H1 (cell line): ENCODE measurements around the gene CDK10. TPM values are rescaled to one million over a fixed set of nuclear protein-coding genes. Genes with fewer than 3 reads are reported as not detected.
A peak's percentile ranks its signal among the peaks of the same experiment; 100 is the strongest.

Experiments
- CTCF ChIA-PET: fragments of 300-600 bp; sonication (Branson Sonifier 250); formaldehyde crosslinking; loops from one replicate; lab custom pipeline; 2021; ENCODE audit not compliant: partially characterized antibody; lab: Charles Lee
- POLR2A ChIA-PET: fragments of 300-600 bp; sonication (Branson Sonifier 250); formaldehyde crosslinking; loops from one replicate; lab custom pipeline; 2021; ENCODE audit warnings: inconsistent platforms; ENCODE audit not compliant: partially characterized antibody; lab: Charles Lee
- DNase-seq, 2 experiments: peaks; one replicate each; pipeline versions ENCODE4 v3.0.0 to v3.0.0-alpha.2; 2010 to 2022; ENCODE audit warnings: low spot score in 2 of 2, low read depth in 1 of 2, mixed read lengths in 1 of 2
- FAIRE-seq: peaks from 2 replicates; lab custom pipeline; 2011; peaks lifted over from hg19 to GRCh38; lab: Jason Lieb, UNC
- H2AFZ ChIP-seq: 2 replicates; pipeline ENCODE4 v1.8.1; 2012; ENCODE audit warnings: low read length, inconsistent platforms
- H2AK5ac ChIP-seq: 2 replicates; pipeline ENCODE4 v1.6.1; 2013; ENCODE audit warnings: low read depth, low read length
- H2BK120ac ChIP-seq: replicated peaks from 2 replicates; pipeline ENCODE3; 2013; ENCODE audit warnings: low read depth, low read length, inconsistent platforms
- H2BK12ac ChIP-seq: 2 replicates; pipeline ENCODE4 v1.6.1; 2013; ENCODE audit warnings: low read depth, low read length
- H2BK15ac ChIP-seq: 2 replicates; pipeline ENCODE4 v1.6.1; 2013; ENCODE audit warnings: low read length
- H2BK20ac ChIP-seq: 2 replicates; pipeline ENCODE4 v1.6.1; 2013; ENCODE audit warnings: low read length
- H2BK5ac ChIP-seq: 2 replicates; pipeline ENCODE4 v1.6.1; 2013; ENCODE audit warnings: low read depth, low read length
- H3K14ac ChIP-seq: 2 replicates; pipeline ENCODE4 v1.6.1; 2013; ENCODE audit warnings: inconsistent platforms; ENCODE audit not compliant: insufficient read length
- H3K18ac ChIP-seq: 2 replicates; pipeline ENCODE4 v1.6.1; 2013; ENCODE audit warnings: low read length; ENCODE audit errors: extremely low read depth
- H3K23ac ChIP-seq: 2 replicates; pipeline ENCODE4 v1.6.1; 2013; ENCODE audit warnings: inconsistent platforms; ENCODE audit not compliant: insufficient read length
- H3K23me2 ChIP-seq: 2 replicates; pipeline ENCODE4 v1.6.1; 2013; ENCODE audit warnings: low read depth, low read length
- H3K27ac ChIP-seq: 2 replicates; pipeline ENCODE4 v1.6.1; 2011; ENCODE audit warnings: low read depth, low read length, inconsistent platforms
- H3K27me3 ChIP-seq, 4 experiments: replicated peaks in 1 of 4; 1 replicate in 1 of 4; 2 replicates in 3 of 4; pipeline versions ENCODE4 v1.6.1 to v1.8.1; 2011 to 2013; ENCODE audit warnings: low read length in 3 of 4, mild to moderate bottlenecking in 3 of 4, inconsistent platforms in 2 of 4, mixed read lengths in 2 of 4, moderate library complexity in 1 of 4; ENCODE audit not compliant: control insufficient read depth in 3 of 4, insufficient read depth in 3 of 4; ENCODE audit errors: extremely low read depth in 1 of 4
- H3K36me3 ChIP-seq, 4 experiments: 2 replicates each; pipeline versions ENCODE4 v1.6.1 to v1.8.1; 2011 to 2013; ENCODE audit warnings: mild to moderate bottlenecking in 4 of 4, low read length in 3 of 4, moderate library complexity in 2 of 4, control low read depth in 1 of 4, inconsistent platforms in 1 of 4; ENCODE audit not compliant: insufficient read depth in 4 of 4, control insufficient read depth in 2 of 4
- H3K4ac ChIP-seq: replicated peaks from 2 replicates; pipeline ENCODE3; 2013; ENCODE audit warnings: low read length, low read depth, mixed read lengths, inconsistent platforms; ENCODE audit not compliant: insufficient read length
- H3K4me1 ChIP-seq, 4 experiments: replicated peaks in 1 of 4; 1 replicate in 1 of 4; 2 replicates in 3 of 4; pipeline versions ENCODE4 v1.6.1 to v1.8.1; 2011 to 2013; ENCODE audit warnings: low read length in 3 of 4, inconsistent platforms in 2 of 4, mixed read lengths in 1 of 4; ENCODE audit not compliant: insufficient read depth in 4 of 4, control insufficient read depth in 3 of 4
- H3K4me2 ChIP-seq, 2 experiments: 2 replicates each; pipeline versions ENCODE4 v1.6.1 to v1.8.1; 2011 to 2013; ENCODE audit warnings: low read depth in 2 of 2, low read length in 2 of 2, control low read depth in 1 of 2, inconsistent platforms in 1 of 2, mild to moderate bottlenecking in 1 of 2; ENCODE audit not compliant: insufficient read depth in 1 of 2
- H3K4me3 ChIP-seq, 4 experiments: fragments of 200-600, 300-600 bp in 1 of 4; sonication (generic), shearing (Covaris generic), sonication (Bioruptor Twin) in 1 of 4; 2 replicates each; pipeline versions ENCODE4 v1.5.1 to v1.8.1; 2011 to 2016; ENCODE audit warnings: low read length in 4 of 4, low read depth in 3 of 4, control low read depth in 2 of 4, inconsistent platforms in 2 of 4, mild to moderate bottlenecking in 2 of 4, mixed read lengths in 1 of 4, moderate library complexity in 1 of 4; ENCODE audit not compliant: insufficient read depth in 2 of 4; ENCODE audit errors: extremely low read depth in 1 of 4
- H3K56ac ChIP-seq: replicated peaks from 2 replicates; pipeline ENCODE3; 2013; ENCODE audit warnings: low read depth, mild to moderate bottlenecking, mixed read lengths, low read length, inconsistent platforms; ENCODE audit not compliant: insufficient read length
- H3K79me1 ChIP-seq: 2 replicates; pipeline ENCODE4 v1.6.1; 2013; ENCODE audit warnings: low read depth, low read length, control low read depth
- H3K79me2 ChIP-seq, 2 experiments: 2 replicates each; pipeline versions ENCODE4 v1.6.1 to v1.8.1; 2012 to 2013; ENCODE audit warnings: low read length in 2 of 2, mild to moderate bottlenecking in 2 of 2, inconsistent platforms in 1 of 2; ENCODE audit not compliant: insufficient read depth in 2 of 2, control insufficient read depth in 1 of 2
- H3K9ac ChIP-seq, 4 experiments: replicated peaks in 1 of 4; 1 replicate in 1 of 4; 2 replicates in 3 of 4; pipeline versions ENCODE4 v1.6.1 to v1.8.1; 2011 to 2013; ENCODE audit warnings: low read depth in 3 of 4, low read length in 3 of 4, control low read depth in 2 of 4, mild to moderate bottlenecking in 2 of 4, moderate library complexity in 2 of 4, inconsistent platforms in 1 of 4; ENCODE audit errors: extremely low read depth in 1 of 4
- H3K9me3 ChIP-seq, 2 experiments: 2 replicates each; pipeline versions ENCODE4 v1.6.1 to v1.8.1; 2012 to 2013; ENCODE audit warnings: mild to moderate bottlenecking in 2 of 2, moderate library complexity in 2 of 2, control low read depth in 1 of 2, inconsistent platforms in 1 of 2, low read depth in 1 of 2, low read length in 1 of 2, mixed read lengths in 1 of 2; ENCODE audit not compliant: insufficient read depth in 2 of 2
- H4K20me1 ChIP-seq, 2 experiments: replicated peaks in 1 of 2; 2 replicates each; pipeline versions ENCODE3 to v1.8.1; 2011 to 2013; ENCODE audit warnings: inconsistent platforms in 2 of 2, low read length in 2 of 2, mild to moderate bottlenecking in 1 of 2; ENCODE audit not compliant: insufficient read depth in 2 of 2, control insufficient read depth in 1 of 2
- H4K5ac ChIP-seq: 2 replicates; pipeline ENCODE4 v1.6.1; 2013; ENCODE audit warnings: low read length, low read depth, mixed read lengths, inconsistent platforms; ENCODE audit not compliant: insufficient read length
- H4K8ac ChIP-seq: 2 replicates; pipeline ENCODE4 v1.8.0; 2013; ENCODE audit warnings: mild to moderate bottlenecking, moderate library complexity, low read length, inconsistent platforms; ENCODE audit not compliant: insufficient read depth; ENCODE audit errors: extremely low read depth
- H4K91ac ChIP-seq: replicated peaks from 2 replicates; pipeline ENCODE3; 2013; ENCODE audit warnings: low read length, mixed read lengths, inconsistent platforms; ENCODE audit not compliant: insufficient read length
- CHD2 ChIP-seq: IDR thresholded peaks from 2 replicates; pipeline ENCODE4 v1.6.1; 2012; ENCODE audit warnings: low read length, improper control_type of control experiment
- HDAC2 ChIP-seq, 2 experiments: fragments of 300-600 bp in 1 of 2; sonication (generic) in 1 of 2; IDR thresholded peaks; 2 replicates each; pipeline ENCODE4 v1.6.1; 2011 to 2012; ENCODE audit warnings: low read depth in 2 of 2, low read length in 2 of 2, mild to moderate bottlenecking in 2 of 2, moderate library complexity in 2 of 2, borderline replicate concordance in 1 of 2, inconsistent platforms in 1 of 2
- JUN ChIP-seq: IDR thresholded peaks from 2 replicates; pipeline ENCODE4 v1.6.1; 2011; ENCODE audit warnings: low read depth, mild to moderate bottlenecking, improper control_type of control experiment, low read length
- KDM1A ChIP-seq: fragments of 200-600, 300-600 bp; sonication (generic); IDR thresholded peaks from 2 replicates; pipeline ENCODE4 v1.7.1; 2016; ENCODE audit warnings: mild to moderate bottlenecking, low read length, borderline replicate concordance
- KDM5A ChIP-seq: fragments of 200-600 bp; IDR thresholded peaks from 2 replicates; pipeline ENCODE4 v1.7.1; 2012; ENCODE audit warnings: mild to moderate bottlenecking, low read length, inconsistent platforms, mixed read lengths
- POLR2A ChIP-seq, 2 experiments: IDR thresholded peaks; 1 replicate in 1 of 2; 2 replicates in 1 of 2; pipeline ENCODE4 v1.6.1; 2011; ENCODE audit warnings: low read depth in 2 of 2, low read length in 2 of 2, mild to moderate bottlenecking in 2 of 2; ENCODE audit errors: control extremely low read depth in 1 of 2
- POU5F1 ChIP-seq: IDR thresholded peaks from 2 replicates; pipeline ENCODE4 v1.6.1; 2011; ENCODE audit warnings: low read depth, mild to moderate bottlenecking, low read length, moderate library complexity
- SAP30 ChIP-seq: fragments of 300-600 bp; sonication (generic); IDR thresholded peaks from 2 replicates; pipeline ENCODE4 v1.7.1; 2012; ENCODE audit warnings: low read length, moderate library complexity, mild to moderate bottlenecking, inconsistent platforms; ENCODE audit not compliant: insufficient read depth, insufficient replicate concordance
- TAF7 ChIP-seq: optimal IDR thresholded peaks from 2 replicates; pipeline ENCODE3; 2011; ENCODE audit warnings: low read depth, mild to moderate bottlenecking, inconsistent platforms, low read length, moderate library complexity, borderline replicate concordance
- WGBS, 2 experiments: shearing (Covaris generic) in 1 of 2; methylation state at CpG; one replicate each; pipeline versions ENCODE4 v1.1.6 to v1.1.7; 2013 to 2015; ENCODE audit warnings: low lambda C conversion rate in 2 of 2, mixed read lengths in 2 of 2, inconsistent platforms in 1 of 2, low coverage in 1 of 2, missing lambda C conversion rate in 1 of 2; ENCODE audit not compliant: insufficient replicate concordance in 2 of 2, insufficient coverage in 1 of 2, insufficient read length in 1 of 2; ENCODE audit errors: extremely low coverage in 1 of 2, missing lambda C conversion rate in 1 of 2; 5-methylcytosine and 5-hydroxymethylcytosine counted together
- polyA plus RNA-seq, 7 experiments: library from polyadenylated mRNA; depleted of rRNA in 3 of 7; stranded (reverse) in 5 of 7; unstranded in 2 of 7; fragments of >200 nt in 5 of 7; fragments of 200-250 nt in 2 of 7; gene quantifications; 1 replicate in 5 of 7; 2 replicates in 1 of 7; 4 replicates in 1 of 7; pipeline versions ENCODE4 v1.2.1 to v1.2.3, GENCODE V29; 2011 to 2013; ENCODE audit warnings: missing spikeins in 2 of 7, mixed read lengths in 2 of 7
- total RNA-seq: library from RNA; stranded (reverse); fragmentation: NEBNext Ultra II Directional; extraction: Animal tissue kit (Norgen Biotek cat#: 25700); gene quantifications from 2 replicates; pipeline ENCODE4 v1.2.1, GENCODE V29; 2021

Gene CDK10
- total and polyA plus RNA-seq, 2 of the 8 experiments (the other 6 are each of a cell fraction or from before 2014, with no cell fraction given), result 49.5 to 83.9 TPM

DNA sequence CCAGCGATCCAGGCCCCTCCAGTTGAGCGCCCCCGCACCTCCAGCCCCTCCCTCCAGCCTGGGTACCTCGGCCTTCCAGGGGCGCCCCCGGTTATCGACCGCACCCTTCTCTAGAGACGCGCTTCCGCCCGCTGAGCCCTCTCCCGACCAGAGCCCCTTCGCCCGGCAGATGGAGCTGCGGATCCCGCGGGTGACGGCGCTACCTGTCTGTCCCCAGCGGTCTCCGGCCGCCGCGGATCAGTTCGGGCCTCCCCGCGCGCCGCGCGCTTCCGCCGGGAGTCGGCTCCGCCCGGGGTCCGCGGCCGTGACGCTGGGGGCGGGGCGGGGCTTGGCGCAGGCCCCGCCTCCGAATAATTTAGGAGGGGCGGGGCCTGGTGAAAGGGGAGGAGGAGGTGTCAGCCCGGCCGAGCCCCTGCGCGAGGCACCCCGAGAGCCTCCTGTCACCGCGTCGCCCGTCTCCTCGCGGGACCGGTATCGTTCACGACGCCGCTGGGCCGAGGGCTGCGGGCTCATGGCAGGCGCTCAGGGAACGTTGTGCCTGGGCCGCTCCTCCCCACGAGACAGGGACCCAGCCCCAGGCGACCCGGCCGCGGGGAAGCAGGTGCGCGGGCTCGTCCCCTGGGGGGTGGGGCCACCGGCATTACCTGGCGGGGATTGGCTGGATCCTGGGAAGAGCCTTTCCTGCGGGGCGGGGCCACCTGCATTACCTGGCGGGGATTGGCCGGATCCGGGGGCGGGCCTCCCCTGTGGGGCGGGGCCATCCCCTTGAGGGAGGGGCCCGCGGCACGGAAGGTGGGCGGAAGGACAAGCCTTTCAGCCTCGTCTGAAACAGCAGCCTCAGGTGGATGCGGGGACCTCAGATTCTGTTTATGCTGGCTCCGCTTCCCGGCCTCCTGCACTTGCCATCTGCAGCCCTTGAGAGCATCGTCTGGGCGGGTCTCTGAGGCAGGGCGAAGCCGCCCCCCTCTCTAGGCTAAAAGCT, 15.2 kb downstream of the CDK10 start, which contains the start of gene SPATA2L:
TSS of gene SPATA2L (minus strand) at position 281 of the 982 bp plus-strand sequence. CDS start 473 bp downstream, outside the sequence.
- H3K79me2 ChIP-seq, result no peaks in the 10 kb centered on the region
- peak within 1 kb of the TSS; percentile 71 for H4K8ac ChIP-seq
- DNase-seq, result peak; percentile 86 to 99
- peak within 1 kb of the TSS; percentile 13; the same call in 1 of the 2 replicates for H3K27ac ChIP-seq
- peak within 1 kb of the TSS; percentile 88; the same call in 1 of the 2 replicates for H2BK15ac ChIP-seq
- no peak within 1 kb of the TSS; the same call in 1 of the 2 replicates for H2AFZ ChIP-seq
- peaks cover 0 to 18% of the 10 kb centered on the region in 2 experiments for H4K20me1 ChIP-seq
- H3K4ac ChIP-seq, result peak within 1 kb of the TSS; percentile 38
- H4K5ac ChIP-seq, result peak within 1 kb of the TSS; percentile 12
- peak within 1 kb of the TSS; percentile 67 to 96 for H3K4me2 ChIP-seq
- H3K79me1 ChIP-seq, result no peaks in the 10 kb centered on the region
- H3K14ac ChIP-seq, result no peak within 1 kb of the TSS
- no peak within 1 kb of the TSS; the same call in 1 of the 2 replicates for H2BK12ac ChIP-seq
- H3K27me3 ChIP-seq, result peaks cover 0 to 9% (median 2%) of the 10 kb centered on the region in 4 experiments; a peak in 3 of 7 replicates
- H3K9me3 ChIP-seq, result no peaks in the 10 kb centered on the region
- ChIA-PET CTCF (interaction anchor here (0.6 to 3.7 kb wide), 9 partner anchors 9 to 997 kb away, joined by 3 to 36 read pairs (median 13); no protein-coding TSS in a partner anchor), POLR2A (interaction anchor here (0.6 to 16.7 kb wide), 13 partner anchors 11 to 140 kb away, joined by 3 to 193 read pairs (median 5); partner anchors contain the start of genes CDK10, CHMP1A, CPNE7 and SPATA33)
- WGBS, 2 experiments, result 2% methylated on average over 45 of the region's 97 CpGs; no CpG with 5 or more reads in 1 of the 2 experiments
- no peak within 1 kb of the TSS for H4K91ac ChIP-seq
- H2BK120ac ChIP-seq, result no peak within 1 kb of the TSS
- peak within 1 kb of the TSS; percentile 60; the same call in 1 of the 2 replicates for H2BK5ac ChIP-seq
- H2BK20ac ChIP-seq, result no peak within 1 kb of the TSS
- peak within 1 kb of the TSS; percentile 49 to 78 (median 74) for H3K4me3 ChIP-seq
- no peak within 1 kb of the TSS for H2AK5ac ChIP-seq
- FAIRE-seq, result no peak
- H3K9ac ChIP-seq, result peak within 1 kb of the TSS in 3 of 4 experiments; percentile 64 to 68 (median 65); a peak in 4 of 7 replicates
- H3K23ac ChIP-seq, result no peak within 1 kb of the TSS
- peaks cover 13% of the 10 kb centered on the region; the same call in 1 of the 2 replicates for H3K23me2 ChIP-seq
- peak within 1 kb of the TSS; percentile 78 for H3K18ac ChIP-seq
- peaks cover 0 to 16% (median 7%) of the 10 kb centered on the region in 4 experiments; a peak in 5 of 7 replicates for H3K4me1 ChIP-seq
- no peak within 1 kb of the TSS for H3K56ac ChIP-seq
- H3K36me3 ChIP-seq, result peaks cover 0 to 7% (median under 1%) of the 10 kb centered on the region in 4 experiments; a peak in 3 of 8 replicates
- TF ChIP-seq CHD2 (no peak), POU5F1 (no peak), JUN (no peak), TAF7 (peak; percentile 18), POLR2A (IDR thresholded peaks at IDR 0.05; ENCODE audit: control extremely low read depth in 1 of 2, low read depth in 2 of 2, low read length in 2 of 2) (no peak), SAP30 (no peak), KDM5A (no peak), HDAC2 (IDR thresholded peaks at IDR 0.05; ENCODE audit: borderline replicate concordance in 1 of 2, low read depth in 2 of 2, low read length in 2 of 2) (peak in 1 of 2 experiments; percentile 36; a peak in 1 of 4 replicates), KDM1A (no peak)
